BLaER1 treated with 17β-estradiol and CSF1 and Interleukin-3, amounts not matched to agents 10 nM and 100 nM (cell line): Measurements from ENCODE around the gene DDX31.
"Not testable (repeated sequence)": the region's sequence is repeated elsewhere in the genome, so short reads cannot be mapped to it uniquely, and the experiment has no call there.

Experiments
- H3K27ac ChIP-seq, 11 experiments: shearing (Covaris generic); formaldehyde crosslinking; 2 replicates each; pipeline ENCODE4 v1.8.1; 2022
- H3K27me3 ChIP-seq, 11 experiments: shearing (Covaris generic); formaldehyde crosslinking; 2 replicates each; pipeline ENCODE4 v1.8.1; 2022
- H3K36me3 ChIP-seq, 11 experiments: shearing (Covaris generic); formaldehyde crosslinking; 2 replicates each; pipeline ENCODE4 v1.8.1; 2022
- H3K4me1 ChIP-seq, 10 experiments: shearing (Covaris generic); formaldehyde crosslinking; 2 replicates each; pipeline ENCODE4 v1.8.1; 2022
- H3K4me2 ChIP-seq, 11 experiments: shearing (Covaris generic); formaldehyde crosslinking; 2 replicates each; pipeline ENCODE4 v1.8.1; 2022
- H3K4me3 ChIP-seq, 10 experiments: shearing (Covaris generic); formaldehyde crosslinking; 2 replicates each; pipeline ENCODE4 v1.8.1; 2022
- H3K9ac ChIP-seq, 11 experiments: shearing (Covaris generic); formaldehyde crosslinking; 2 replicates each; pipeline ENCODE4 v1.8.1; 2022
- H3K9me3 ChIP-seq, 11 experiments: shearing (Covaris generic); formaldehyde crosslinking; replicated peaks in 1 of 11; 2 replicates each; pipeline ENCODE4 v1.8.1; 2022
- H4K20me1 ChIP-seq, 11 experiments: shearing (Covaris generic); formaldehyde crosslinking; 2 replicates each; pipeline ENCODE4 v1.8.1; 2022
- Cebpa-rat ChIP-seq, 11 experiments: shearing (Covaris generic); IDR thresholded peaks; 2 replicates each; pipeline ENCODE4 v1.8.1; 2022

DDX31 gene

GRCh38 chr9:132669698-132670456 is at the start of gene DDX31:
TSS of gene DDX31 (minus strand) at chr9:132669983. CDS start at chr9:132669934, 49 bp downstream.
- peaks cover 32 to 82% (median 55%) of the 10 kb centered on the region in 11 experiments; a peak in 21 of 22 replicates for H4K20me1 ChIP-seq
- peak within 1 kb of the TSS; percentile 91 to 99 (median 94) for H3K27ac ChIP-seq
- no peak for TF ChIP-seq Cebpa-rat (IDR thresholded peaks at IDR 0.05)
- H3K4me3 ChIP-seq: peak within 1 kb of the TSS; percentile 84 to 99 (median 92)
- peaks cover 31 to 59% (median 43%) of the 10 kb centered on the region in 10 experiments for H3K4me1 ChIP-seq
- peak within 1 kb of the TSS; percentile 83 to 99 (median 88) for H3K4me2 ChIP-seq
- peaks cover 0 to 47% (median 20%) of the 10 kb centered on the region in 11 experiments; a peak in 16 of 22 replicates for H3K36me3 ChIP-seq
- no peaks in the 10 kb centered on the region for H3K27me3 ChIP-seq
- no peaks in the 10 kb centered on the region for H3K9me3 ChIP-seq
- H3K9ac ChIP-seq: peak within 1 kb of the TSS; percentile 90 to 98 (median 94)

GRCh38 chr9:132718381-132718928 is 48.7 kb upstream of the DDX31 start:
- not testable (repeated sequence) for H3K27me3 ChIP-seq, H3K4me2 ChIP-seq, H3K36me3 ChIP-seq, H4K20me1 ChIP-seq, H3K4me3 ChIP-seq, H3K4me1 ChIP-seq, H3K9me3 ChIP-seq, H3K9ac ChIP-seq, H3K27ac ChIP-seq

DNA sequence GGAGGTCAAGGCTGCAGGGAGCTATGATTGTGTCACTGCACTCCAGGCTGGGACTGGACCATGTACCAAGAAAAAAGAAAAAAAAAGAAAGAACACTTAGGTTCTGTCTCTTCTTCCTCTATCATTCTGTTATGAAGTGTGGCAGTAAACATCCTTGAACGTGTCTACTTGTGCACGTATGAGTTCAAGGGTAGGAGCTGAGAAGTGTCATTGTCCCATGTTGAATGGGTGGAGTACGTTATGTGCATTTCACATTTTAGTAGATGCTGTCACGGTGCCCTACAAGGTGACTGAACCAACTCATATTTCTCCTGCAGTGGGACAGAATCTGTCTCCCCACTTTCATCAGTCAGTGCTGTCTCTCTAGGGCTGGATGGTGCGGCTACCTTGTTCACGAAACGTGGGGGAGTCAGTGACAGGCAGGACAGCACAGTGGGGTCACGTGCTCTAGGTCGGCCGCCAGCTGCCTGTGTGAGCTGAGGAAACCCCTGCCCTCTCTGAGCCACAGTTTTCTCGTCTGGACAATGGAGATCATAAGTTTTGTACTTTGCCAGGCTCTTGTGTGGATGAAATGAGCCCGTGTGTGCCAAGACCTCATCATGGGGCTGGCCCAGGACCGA is 47.7 kb upstream of the DDX31 start:
- no peak overlapping the region for H3K4me2 ChIP-seq
- H3K4me1 ChIP-seq: peaks cover 0 to 3% (median 0%) of the 10 kb centered on the region in 10 experiments; a peak in 1 of 20 replicates
- H3K27ac ChIP-seq: no peak overlapping the region
- H3K9ac ChIP-seq: no peak overlapping the region
- H3K36me3 ChIP-seq: no peaks in the 10 kb centered on the region
- no peak overlapping the region for H3K4me3 ChIP-seq
- no peaks in the 10 kb centered on the region; a peak in 1 of 22 replicates for H3K27me3 ChIP-seq
- no peaks in the 10 kb centered on the region for H4K20me1 ChIP-seq
- no peaks in the 10 kb centered on the region for H3K9me3 ChIP-seq
- no peak for TF ChIP-seq Cebpa-rat (IDR thresholded peaks at IDR 0.05)

GRCh38 chr9:132716007-132716406 is 46.2 kb upstream of the DDX31 start:
- Histone ChIP-seq H3K9me3 (no peaks in the 10 kb centered on the region), H3K36me3 (no peaks in the 10 kb centered on the region), H3K4me2 (no peak overlapping the region), H4K20me1 (no peaks in the 10 kb centered on the region), H3K4me1 (peaks cover 0 to 3% (median 0%) of the 10 kb centered on the region in 10 experiments; a peak in 1 of 20 replicates), H3K27ac (no peak overlapping the region), H3K4me3 (no peak overlapping the region), H3K27me3 (no peaks in the 10 kb centered on the region; a peak in 1 of 22 replicates), H3K9ac (no peak overlapping the region)
- TF ChIP-seq Cebpa-rat (IDR thresholded peaks at IDR 0.05): no peak

- Histone ChIP-seq H3K4me1 (no peaks in the 10 kb centered on the region; a peak in 1 of 20 replicates), H4K20me1 (no peaks in the 10 kb centered on the region; a peak in 1 of 22 replicates), H3K27ac (no peak overlapping the region), H3K9ac (no peak overlapping the region), H3K36me3 (no peaks in the 10 kb centered on the region), H3K4me3 (no peak overlapping the region), H3K27me3 (no peaks in the 10 kb centered on the region; a peak in 1 of 22 replicates), H3K9me3 (no peaks in the 10 kb centered on the region), H3K4me2 (no peak overlapping the region)
- no peak for TF ChIP-seq Cebpa-rat (IDR thresholded peaks at IDR 0.05)
These were observed 43.0 kb upstream of the DDX31 start for GRCh38 chr9:132712753-132713152.

DNA sequence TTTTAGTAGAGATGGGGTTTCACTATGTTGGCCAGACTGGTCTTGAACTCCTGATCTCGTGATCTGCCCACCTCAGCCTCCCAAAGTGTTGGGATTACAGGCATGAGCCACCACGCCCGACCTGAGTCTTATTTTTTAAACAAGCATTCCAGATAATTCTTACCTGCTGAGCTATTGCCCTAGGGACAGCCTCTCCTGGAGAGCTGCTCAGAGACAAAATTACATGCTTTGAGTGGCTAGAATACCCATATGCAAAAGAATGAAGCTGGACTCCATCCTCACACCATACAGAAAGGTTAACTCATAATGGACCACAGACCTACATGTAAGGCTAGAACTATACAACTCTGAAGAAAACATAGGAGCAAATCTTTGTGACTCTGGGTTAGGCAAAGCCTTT is 42.1 kb upstream of the DDX31 start:
- Histone ChIP-seq H3K9ac (no peak overlapping the region), H3K27me3 (no peaks in the 10 kb centered on the region), H3K9me3 (no peaks in the 10 kb centered on the region), H3K4me2 (no peak overlapping the region), H3K4me1 (no peaks in the 10 kb centered on the region; a peak in 1 of 20 replicates), H4K20me1 (no peaks in the 10 kb centered on the region; a peak in 1 of 22 replicates), H3K4me3 (no peak overlapping the region), H3K27ac (no peak overlapping the region), H3K36me3 (no peaks in the 10 kb centered on the region)
- no peak for TF ChIP-seq Cebpa-rat (IDR thresholded peaks at IDR 0.05)

DNA sequence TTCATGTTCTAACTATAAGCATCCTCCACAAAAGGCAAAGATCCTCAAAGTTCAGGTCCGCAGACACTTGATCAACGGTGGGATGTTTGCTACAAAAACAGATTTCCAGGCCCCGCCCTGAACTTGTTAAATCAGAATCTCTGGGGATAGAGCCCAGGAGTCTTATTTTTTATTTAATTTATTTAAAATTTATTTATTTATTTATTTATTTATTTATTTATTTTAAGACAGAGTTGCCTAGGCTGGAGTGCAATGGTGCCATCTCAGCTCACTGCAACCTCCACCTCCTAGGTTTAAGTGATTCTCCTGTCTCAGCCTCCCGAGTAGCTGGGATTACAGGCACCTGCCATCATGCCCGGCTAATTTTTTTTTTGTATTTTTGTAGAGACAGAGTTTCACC is 41.4 kb upstream of the DDX31 start:
- not testable (repeated sequence) for H3K4me3 ChIP-seq, H3K4me2 ChIP-seq, H3K4me1 ChIP-seq, H4K20me1 ChIP-seq, H3K27me3 ChIP-seq, H3K27ac ChIP-seq, H3K9me3 ChIP-seq, H3K9ac ChIP-seq, H3K36me3 ChIP-seq

GRCh38 chr9:132710333-132710732 is 40.5 kb upstream of the DDX31 start:
- Histone ChIP-seq H3K9me3 (no peaks in the 10 kb centered on the region), H3K27ac (no peak overlapping the region), H3K4me3 (no peak overlapping the region), H3K4me2 (no peak overlapping the region), H3K27me3 (no peaks in the 10 kb centered on the region), H3K4me1 (no peaks in the 10 kb centered on the region; a peak in 1 of 20 replicates), H3K36me3 (no peaks in the 10 kb centered on the region), H3K9ac (no peak overlapping the region), H4K20me1 (no peaks in the 10 kb centered on the region; a peak in 1 of 22 replicates)
- TF ChIP-seq Cebpa-rat (IDR thresholded peaks at IDR 0.05): no peak

DNA sequence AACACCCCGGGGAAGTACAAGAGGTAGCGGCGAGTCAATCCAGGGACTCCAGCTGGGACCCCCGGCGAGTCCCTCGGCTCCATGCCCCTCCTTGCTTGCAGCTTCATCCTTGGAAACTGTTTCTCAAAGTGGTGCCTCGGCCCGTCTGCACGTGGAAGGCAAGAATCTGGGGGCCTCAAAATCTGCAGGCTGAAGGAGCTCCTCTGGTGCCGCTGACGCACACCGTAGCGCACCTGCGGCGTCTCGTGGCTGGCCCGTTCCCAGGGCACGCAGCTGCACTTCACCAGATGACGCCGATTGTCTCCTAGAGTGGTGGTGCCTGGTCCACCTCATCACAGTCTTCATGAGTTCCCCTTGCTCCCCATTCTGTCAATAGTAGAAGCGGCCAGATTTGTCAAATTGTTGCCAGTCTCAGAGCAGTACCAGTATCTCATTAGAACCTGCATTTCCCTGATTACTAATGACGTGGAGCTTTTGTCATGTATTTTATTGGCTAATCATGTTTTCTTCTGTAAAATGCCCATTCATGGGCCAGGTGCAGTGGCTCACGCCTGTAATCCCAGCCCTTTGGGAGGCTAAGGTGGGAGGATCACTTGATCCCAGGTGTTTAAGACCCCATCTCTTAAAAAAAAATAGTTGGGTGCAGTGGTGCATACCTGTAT is 39.1 kb upstream of the DDX31 start:
- no peak overlapping the region for H3K27ac ChIP-seq
- H3K4me3 ChIP-seq: no peak overlapping the region
- no peak overlapping the region for H3K9ac ChIP-seq
- peaks cover 0 to 2% (median 0%) of the 10 kb centered on the region in 11 experiments; a peak in 8 of 22 replicates for H3K9me3 ChIP-seq
- H3K4me2 ChIP-seq: no peak overlapping the region
- TF ChIP-seq Cebpa-rat (IDR thresholded peaks at IDR 0.05): no peak
- H3K4me1 ChIP-seq: no peaks in the 10 kb centered on the region; a peak in 1 of 20 replicates
- no peaks in the 10 kb centered on the region for H3K27me3 ChIP-seq
- no peaks in the 10 kb centered on the region; a peak in 1 of 22 replicates for H4K20me1 ChIP-seq
- no peaks in the 10 kb centered on the region for H3K36me3 ChIP-seq
